A549 (cell line): ENCODE results near the gene TSPAN33. TPM values are rescaled to one million over a fixed set of nuclear protein-coding genes. Genes with fewer than 3 reads are reported as not detected.
"Not testable (repeated sequence)": the region's sequence is repeated elsewhere in the genome, so short reads cannot be mapped to it uniquely, and the experiment has no call there.

Experiments used
- ATAC-seq, 2 experiments: fragments of 200-7000 bp in 1 of 2; fragments of >200 bp in 1 of 2; cut with Nextera tagmentation in 1 of 2; cut with Tn5 transposase in 1 of 2; 3 replicates each; pipeline versions ENCODE4 v1.8.0 to v1.9.1; 2018 to 2020; ENCODE audit warnings: mild to moderate bottlenecking in 1 of 2, moderate library complexity in 1 of 2
- CTCF ChIA-PET: fragments of 300-600 bp; sonication (Branson Sonifier 250); formaldehyde crosslinking; extraction: SDS; loops from one replicate; lab custom pipeline; 2021; ENCODE audit warnings: antibody characterized with exemption, inconsistent platforms; lab: Yijun Ruan, JAX
- POLR2A ChIA-PET: fragments of 350-600 bp; formaldehyde crosslinking; extraction: SDS; loops from one replicate; lab custom pipeline; 2021; ENCODE audit warnings: antibody characterized with exemption, inconsistent platforms; lab: Yijun Ruan, JAX
- DNase-seq, 2 experiments: peaks; one replicate each; pipeline versions ENCODE4 v3.0.0 to v3.0.0-alpha.2; 2011 to 2016; ENCODE audit warnings: low read depth in 1 of 2, low spot score in 1 of 2
- FAIRE-seq: peaks from 2 replicates; lab custom pipeline; 2011; peaks lifted over from hg19 to GRCh38; lab: Jason Lieb, UNC
- H3K27ac ChIP-seq, 2 experiments: fragments of >200 bp; sonication (Bioruptor Twin); formaldehyde crosslinking; 3 replicates each; pipeline ENCODE4 v1.5.1; 2016 to 2017
- H3K4me1 ChIP-seq: fragments of >200 bp; sonication (Bioruptor Twin); formaldehyde crosslinking; 3 replicates; pipeline ENCODE4 v1.6.1; 2016
- H3K4me2 ChIP-seq: fragments of >200 bp; sonication (Bioruptor Twin); formaldehyde crosslinking; 3 replicates; pipeline ENCODE4 v1.6.1; 2016
- H3K4me3 ChIP-seq: fragments of >200 bp; sonication (Bioruptor Twin); formaldehyde crosslinking; 3 replicates; pipeline ENCODE4 v1.5.1; 2016
- H3K9me3 ChIP-seq: fragments of >200 bp; sonication (Bioruptor Twin); formaldehyde crosslinking; 3 replicates; pipeline ENCODE4 v1.6.1; 2016
- ATOH8 ChIP-seq: fragments of 250-450 bp; sonication (Bioruptor Pico); IDR thresholded peaks from 2 replicates; pipeline ENCODE4 v1.5.0; 2020; ENCODE audit warnings: low read depth, mild to moderate bottlenecking, moderate library complexity
- ELK1 ChIP-seq: fragments of 150-350 bp; IDR thresholded peaks from 2 replicates; pipeline ENCODE4 v1.6.1; 2014; ENCODE audit warnings: low read depth, mild to moderate bottlenecking, low read length
- GATA3 ChIP-seq: IDR thresholded peaks from 2 replicates; pipeline ENCODE4 v1.6.1; 2012; ENCODE audit warnings: borderline replicate concordance
- HES2 ChIP-seq: fragments of >200 bp; sonication (Bioruptor Twin); formaldehyde crosslinking; IDR thresholded peaks from 2 replicates; pipeline ENCODE4 v1.6.1; 2016
- HEYL ChIP-seq: fragments of 250-450 bp; sonication (Bioruptor Pico); IDR thresholded peaks from 2 replicates; pipeline ENCODE4 v1.8.0; 2021; ENCODE audit warnings: mild to moderate bottlenecking, moderate library complexity
- HMGXB4 ChIP-seq: fragments of 250-450 bp; sonication (Bioruptor Pico); IDR thresholded peaks from 2 replicates; pipeline ENCODE4 v1.5.0; 2021; ENCODE audit warnings: mild to moderate bottlenecking, moderate library complexity, borderline replicate concordance
- HOXB13 ChIP-seq: fragments of 250-450 bp; sonication (Bioruptor Pico); IDR thresholded peaks from 2 replicates; pipeline ENCODE4 v1.5.0; 2020; ENCODE audit warnings: low read depth, mild to moderate bottlenecking, moderate library complexity
- MAFK ChIP-seq: fragments of 450-650 bp; IDR thresholded peaks from 2 replicates; pipeline ENCODE4 v1.6.1; 2014; ENCODE audit not compliant: partially characterized antibody
- MYC ChIP-seq: IDR thresholded peaks from 2 replicates; pipeline ENCODE4 v1.6.1; 2012; ENCODE audit warnings: mild to moderate bottlenecking, inconsistent platforms, low read length, improper control_type of control experiment, borderline replicate concordance
- POLR2A ChIP-seq: IDR thresholded peaks from 2 replicates; pipeline ENCODE4 v1.6.1; 2012; ENCODE audit warnings: mild to moderate bottlenecking, low read length
- RNF2 ChIP-seq: fragments of 200-600 bp; sonication (generic); IDR thresholded peaks from 2 replicates; pipeline ENCODE4 v1.6.1; 2016; ENCODE audit warnings: low read depth, mild to moderate bottlenecking, antibody characterized with exemption, moderate library complexity, borderline replicate concordance
- SMC3 ChIP-seq: fragments of >200 bp; sonication (Bioruptor Twin); formaldehyde crosslinking; IDR thresholded peaks from 3 replicates; pipeline ENCODE4 v1.6.1; 2018; ENCODE audit warnings: inconsistent platforms
- WGBS: methylation state at CpG from one replicate; pipeline ENCODE4 v1.1.6; 2017; ENCODE audit errors: missing lambda C conversion rate; 5-methylcytosine and 5-hydroxymethylcytosine counted together
- polyA plus RNA-seq, 4 experiments: library from polyadenylated mRNA; depleted of rRNA in 3 of 4; stranded (reverse); fragments of >200 nt; fragmentation: RNase III in 1 of 4; extraction: RNeasy Plus Mini Kit Qiagen cat#74134 plus additional on column Dnase treatment in 1 of 4; gene quantifications; 2 replicates in 3 of 4; 3 replicates in 1 of 4; pipeline ENCODE4 v1.2.3, GENCODE V29; 2011 to 2017

The TSPAN33 gene
- polyA plus RNA-seq, 2 of the 4 experiments (the other 2 are of a cell fraction): 5.0 to 9.1 TPM

GRCh38 chr7:129169686-129170440 is 25.4 kb downstream of the TSPAN33 start:
- WGBS: 89% methylated on average over 16 of the region's 16 CpGs
- TF ChIP-seq RNF2 (no peak), POLR2A (no peak), HES2 (no peak), GATA3 (no peak), HEYL (CRISPR knock-in tag) (no peak)
- ChIA-PET POLR2A (no interaction called here), CTCF (interaction anchor here (0.6 to 1.4 kb wide), 2 partner anchors 41 to 273 kb away, joined by 3 read pairs; no protein-coding TSS in a partner anchor)
- FAIRE-seq: no peak
- H3K4me3 ChIP-seq: no peak overlapping the region
- H3K27ac ChIP-seq: no peak overlapping the region
- DNase-seq: no peak
- ATAC-seq: no peak
- no peaks in the 10 kb centered on the region for H3K4me1 ChIP-seq
- H3K4me2 ChIP-seq: no peak overlapping the region
- no peaks in the 10 kb centered on the region for H3K9me3 ChIP-seq

GRCh38 chr7:129170441-129171021 is 26.0 kb downstream of the TSPAN33 start:
- Histone ChIP-seq H3K9me3 (no peaks in the 10 kb centered on the region), H3K4me3 (no peak overlapping the region), H3K27ac (no peak overlapping the region), H3K4me1 (no peaks in the 10 kb centered on the region), H3K4me2 (no peak overlapping the region)
- ChIA-PET CTCF (interaction anchor here (1.1 to 1.4 kb wide), 2 partner anchors 40 to 79 kb away, joined by 3 read pairs; no protein-coding TSS in a partner anchor), POLR2A (no interaction called here)
- 82% methylated on average over 11 of the region's 11 CpGs for WGBS
- DNase-seq: no peak
- no peak for ATAC-seq
- FAIRE-seq: no peak
- TF ChIP-seq SMC3 (no peak), MAFK (no peak), RNF2 (no peak), HMGXB4 (CRISPR knock-in tag) (no peak), GATA3 (no peak), ATOH8 (CRISPR knock-in tag) (no peak), MYC (no peak), POLR2A (no peak), HOXB13 (CRISPR knock-in tag) (no peak), ELK1 (no peak)

GRCh38 chr7:129173861-129174260 is 29.4 kb downstream of the TSPAN33 start:
- H3K4me2 ChIP-seq, FAIRE-seq, DNase-seq, H3K9me3 ChIP-seq, H3K4me1 ChIP-seq, H3K4me3 ChIP-seq, H3K27ac ChIP-seq, POLR2A ChIA-PET, ATAC-seq: not testable (repeated sequence)
- CTCF ChIA-PET: interaction anchor here (0.9 to 2.0 kb wide), 2 partner anchors 10 to 12 kb away, joined by 4 to 14 read pairs; no protein-coding TSS in a partner anchor
- 79% methylated on average over 7 of the region's 7 CpGs for WGBS
